Progenitor cell of endocrine pancreas (in vitro differentiated cells): ENCODE measurements around the gene OR51B4. TPM values are rescaled to one million over a fixed set of nuclear protein-coding genes. Genes with fewer than 3 reads are reported as not detected.

Experiments
- DNase-seq: peaks from one replicate; pipeline ENCODE4 v3.0.0; 2021; ENCODE audit warnings: low spot score; ENCODE audit not compliant: unreplicated experiment
- H3K27ac Mint-ChIP-seq: 2 replicates; pipeline ENCODE4 v1.8.0; 2021; ENCODE audit warnings: mild to moderate bottlenecking, moderate library complexity, mixed read lengths
- H3K27me3 Mint-ChIP-seq: 2 replicates; pipeline ENCODE4 v1.8.0; 2021; ENCODE audit warnings: mixed read lengths
- H3K36me3 Mint-ChIP-seq: 2 replicates; pipeline ENCODE4 v1.8.0; 2022; ENCODE audit warnings: mixed read lengths; ENCODE audit not compliant: insufficient read depth
- H3K4me1 Mint-ChIP-seq: 2 replicates; pipeline ENCODE4 v1.8.0; 2021; ENCODE audit warnings: low read depth, mixed read lengths
- H3K4me3 Mint-ChIP-seq: 2 replicates; pipeline ENCODE4 v1.8.0; 2021; ENCODE audit warnings: low read depth, mild to moderate bottlenecking, moderate library complexity, mixed read lengths
- H3K9me3 Mint-ChIP-seq: 2 replicates; pipeline ENCODE4 v1.8.0; 2021; ENCODE audit warnings: low read depth, mixed read lengths
- CTCF ChIP-seq: fragments of 200-600 bp; sonication (generic); IDR thresholded peaks from one replicate; pipeline ENCODE4 v1.5.0; 2021; ENCODE audit warnings: antibody characterized with exemption, mild to moderate bottlenecking; ENCODE audit not compliant: unreplicated experiment
- total RNA-seq: library from RNA; stranded (reverse); gene quantifications from 2 replicates; pipeline ENCODE4 v1.2.1, GENCODE V29; 2021

The OR51B4 gene
- total RNA-seq, 1 donor from 2014 or later, result not detected

- DNase-seq, result no peak
Observed at GRCh38 chr11:5279471-5280090, 22.2 kb downstream of the OR51B4 start.

DNA sequence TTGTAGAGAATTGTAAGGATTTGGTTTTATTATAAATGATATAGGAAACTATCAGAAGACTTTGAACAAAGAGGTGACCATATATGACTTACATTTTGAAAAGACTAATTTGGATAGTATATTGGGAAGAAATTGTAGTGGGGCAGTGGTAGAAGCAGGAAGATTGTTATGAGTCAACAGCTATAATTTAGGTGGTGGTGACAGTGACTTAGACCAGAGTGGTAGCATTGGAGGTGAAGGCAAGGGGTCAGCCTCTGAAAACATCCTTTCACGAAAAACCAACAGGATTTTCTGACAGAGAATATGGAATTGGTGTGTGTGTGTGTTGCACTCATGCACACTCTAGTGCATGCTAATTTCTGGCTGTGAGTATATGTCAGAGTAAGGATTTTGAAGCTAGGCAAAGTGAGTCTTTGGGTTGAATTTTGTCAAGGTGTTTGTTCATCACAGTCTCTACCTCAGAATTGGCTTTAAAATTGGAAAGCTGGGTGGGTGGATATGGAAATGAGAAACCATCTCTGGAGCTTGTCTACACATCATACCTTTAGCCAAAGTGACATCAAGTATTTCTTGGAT, 23.9 kb downstream of the OR51B4 start:
- Mint-ChIP-seq H3K4me3 (no peak overlapping the region), H3K36me3 (no peaks in the 10 kb centered on the region), H3K27me3 (no peaks in the 10 kb centered on the region), H3K27ac (no peak overlapping the region), H3K4me1 (peaks cover 8% of the 10 kb centered on the region), H3K9me3 (no peaks in the 10 kb centered on the region)
- TF ChIP-seq CTCF, result no peak
- DNase-seq, result no peak

More at GRCh38 chr11:5279471-5280090, 22.2 kb downstream of the OR51B4 start:
- no peaks in the 10 kb centered on the region for H3K27me3 Mint-ChIP-seq
- H3K27ac Mint-ChIP-seq, result no peak overlapping the region
- H3K36me3 Mint-ChIP-seq, result no peaks in the 10 kb centered on the region
- no peak overlapping the region for H3K4me3 Mint-ChIP-seq
- no peak for TF ChIP-seq CTCF
- H3K4me1 Mint-ChIP-seq, result peaks cover 5% of the 10 kb centered on the region
- H3K9me3 Mint-ChIP-seq, result no peaks in the 10 kb centered on the region

DNA sequence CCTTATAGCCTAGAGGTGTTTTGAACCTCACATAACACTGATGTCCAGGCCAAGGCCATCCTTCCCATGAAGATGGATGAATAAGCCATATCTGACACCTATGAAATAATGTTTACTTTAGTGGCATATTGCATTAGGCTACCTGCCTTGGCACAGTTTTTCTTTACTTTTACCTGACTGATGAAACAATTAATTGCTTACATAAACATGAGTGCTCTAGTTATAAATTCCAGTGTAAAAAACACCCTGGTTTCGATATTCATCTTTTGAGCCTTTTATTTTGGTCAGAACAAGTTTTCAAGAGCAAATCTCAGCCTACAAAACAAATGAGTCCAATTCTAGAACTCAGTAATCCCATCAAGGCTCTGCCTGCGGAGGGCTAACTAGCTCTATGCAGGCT, 25.0 kb downstream of the OR51B4 start:
- Mint-ChIP-seq H3K27me3 (no peaks in the 10 kb centered on the region), H3K9me3 (no peaks in the 10 kb centered on the region), H3K4me3 (no peak overlapping the region), H3K36me3 (no peaks in the 10 kb centered on the region), H3K27ac (no peak overlapping the region), H3K4me1 (peaks cover 8% of the 10 kb centered on the region)
- DNase-seq, result no peak
- TF ChIP-seq CTCF, result no peak

DNA sequence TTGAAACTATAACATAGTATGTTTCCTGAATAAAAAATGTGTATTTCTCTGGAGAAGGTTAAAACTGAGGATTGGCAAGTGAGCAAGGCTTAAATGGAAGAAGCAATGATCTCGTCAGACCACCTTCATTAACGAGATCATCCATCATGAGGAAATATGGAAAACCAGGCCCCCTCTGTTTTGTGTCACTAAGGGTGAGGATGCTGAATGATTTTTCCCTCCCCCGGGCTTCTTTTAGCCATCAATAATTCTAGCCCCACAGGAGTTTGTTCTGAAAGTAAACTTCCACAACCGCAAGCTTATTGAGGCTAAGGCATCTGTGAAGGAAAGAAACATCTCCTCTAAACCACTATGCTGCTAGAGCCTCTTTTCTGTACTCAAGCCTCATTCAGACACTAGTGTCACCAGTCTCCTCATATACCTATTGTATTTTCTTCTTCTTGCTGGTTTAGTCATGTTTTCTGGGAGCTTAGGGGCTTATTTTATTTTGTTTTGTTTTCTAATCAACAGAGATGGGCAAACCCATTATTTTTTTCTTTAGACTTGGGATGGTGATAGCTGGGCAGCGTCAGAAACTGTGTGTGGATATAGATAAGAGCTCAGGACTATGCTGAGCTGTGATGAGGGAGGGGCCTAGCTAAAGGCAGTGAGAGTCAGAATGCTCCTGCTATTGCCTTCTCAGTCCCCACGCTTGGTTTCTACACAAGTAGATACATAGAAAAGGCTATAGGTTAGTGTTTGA, 26.2 kb downstream of the OR51B4 start:
- H3K4me1 Mint-ChIP-seq, result peaks cover 7% of the 10 kb centered on the region
- no peaks in the 10 kb centered on the region for H3K9me3 Mint-ChIP-seq
- H3K4me3 Mint-ChIP-seq, result no peak overlapping the region
- no peak overlapping the region for H3K27ac Mint-ChIP-seq
- no peaks in the 10 kb centered on the region for H3K36me3 Mint-ChIP-seq
- H3K27me3 Mint-ChIP-seq, result no peaks in the 10 kb centered on the region
- no peak for TF ChIP-seq CTCF
- DNase-seq, result no peak

GRCh38 chr11:5274395-5274794, 27.4 kb downstream of the OR51B4 start:
- peaks cover 7% of the 10 kb centered on the region for H3K4me1 Mint-ChIP-seq
- H3K27ac Mint-ChIP-seq, result no peak overlapping the region
- H3K36me3 Mint-ChIP-seq, result no peaks in the 10 kb centered on the region
- H3K4me3 Mint-ChIP-seq, result no peak overlapping the region
- H3K9me3 Mint-ChIP-seq, result no peaks in the 10 kb centered on the region
- no peak for DNase-seq
- TF ChIP-seq CTCF, result no peak
- H3K27me3 Mint-ChIP-seq, result no peaks in the 10 kb centered on the region
